Measurements from ENCODE around the gene F9. TPM values are rescaled to one million over a fixed set of nuclear protein-coding genes. Genes with fewer than 3 reads are reported as not detected.

F9 gene
- total and polyA plus RNA-seq, 8 donors, result not detected

- Histone ChIP-seq H3K4me1 (peaks cover 0 to 4% (median 0%) of the 10 kb centered on the region in 4 donors), H3K9me3 (no peaks in the 10 kb centered on the region), H3K4me3 (no peak overlapping the region), H3K27me3 (no peaks in the 10 kb centered on the region), H3K36me3 (no peaks in the 10 kb centered on the region), H3K27ac (no peak overlapping the region)
- intact Hi-C loops (cut with DNase I; ENCODE audit: low total_unique reads), result no loop called here
- TF ChIP-seq CTCF (IDR thresholded peaks at IDR 0.05) (no peak), POLR2A (IDR thresholded peaks at IDR 0.05) (no peak), EP300 (IDR thresholded peaks at IDR 0.05) (no peak), POLR2AphosphoS5 (IDR thresholded peaks at IDR 0.05) (no peak)
- 48 to 70% (median 53%) methylated on average over 2 to 3 of the region's 3 CpGs for WGBS, 5 donors
- no peak for DNase-seq
Measured at GRCh38 chrX:139544591-139544990, 14.1 kb downstream of the F9 start.

- DNase-seq, result no peak
- Histone ChIP-seq H3K27ac (no peak overlapping the region), H3K4me1 (no peaks in the 10 kb centered on the region), H3K27me3 (peaks cover 0 to 6% (median 0%) of the 10 kb centered on the region in 3 donors), H3K9me3 (no peaks in the 10 kb centered on the region), H3K4me3 (no peak overlapping the region), H3K36me3 (no peaks in the 10 kb centered on the region)
- TF ChIP-seq CTCF (IDR thresholded peaks at IDR 0.05) (no peak), EP300 (IDR thresholded peaks at IDR 0.05) (no peak), POLR2A (IDR thresholded peaks at IDR 0.05) (no peak), POLR2AphosphoS5 (IDR thresholded peaks at IDR 0.05) (no peak)
- intact Hi-C loops (cut with DNase I; ENCODE audit: low total_unique reads), result no loop called here
Measured at GRCh38 chrX:139554376-139554775, 23.8 kb downstream of the F9 start.

- TF ChIP-seq CTCF (IDR thresholded peaks at IDR 0.05) (no peak), EP300 (IDR thresholded peaks at IDR 0.05) (no peak), POLR2AphosphoS5 (IDR thresholded peaks at IDR 0.05) (no peak), POLR2A (IDR thresholded peaks at IDR 0.05) (no peak)
- WGBS, 5 donors, result 58 to 91% (median 74%) methylated on average over 24 to 26 of the region's 26 CpGs
- no peak overlapping the region for H3K27ac ChIP-seq
- no peak overlapping the region for H3K4me3 ChIP-seq
- intact Hi-C loops (cut with DNase I; ENCODE audit: low total_unique reads), result no loop called here
- H3K36me3 ChIP-seq, result no peaks in the 10 kb centered on the region
- H3K27me3 ChIP-seq, result peaks cover 0 to 6% (median 0%) of the 10 kb centered on the region in 3 donors
- no peak for DNase-seq
- no peaks in the 10 kb centered on the region for H3K4me1 ChIP-seq
- H3K9me3 ChIP-seq, result no peaks in the 10 kb centered on the region
Measured at GRCh38 chrX:139554991-139555675, 24.6 kb downstream of the F9 start.

GRCh38 chrX:139559383-139560042 is 29.0 kb downstream of the F9 start:
- DNase-seq, result peak; percentile 36 to 83
- intact Hi-C loops (cut with DNase I; ENCODE audit: low total_unique reads), result no loop called here

More at GRCh38 chrX:139559383-139560042, 29.0 kb downstream of the F9 start:
- no peaks in the 10 kb centered on the region for H3K36me3 ChIP-seq
- H3K4me3 ChIP-seq, result no peak overlapping the region
- H3K4me1 ChIP-seq, result no peaks in the 10 kb centered on the region
- WGBS, 5 donors, result 24 to 30% (median 27%) methylated on average over 9 of the region's 9 CpGs
- no peak overlapping the region for H3K27ac ChIP-seq
- TF ChIP-seq CTCF (IDR thresholded peaks at IDR 0.05) (peak in 3 of 7 experiments; percentile 28 to 50 (median 48)), POLR2AphosphoS5 (IDR thresholded peaks at IDR 0.05) (no peak), EP300 (IDR thresholded peaks at IDR 0.05) (no peak), POLR2A (IDR thresholded peaks at IDR 0.05) (no peak)
- peaks cover 0 to 6% (median 0%) of the 10 kb centered on the region in 3 donors for H3K27me3 ChIP-seq
- no peaks in the 10 kb centered on the region for H3K9me3 ChIP-seq
